IMR-90 (cell line): Measurements from ENCODE around the gene CMBL. TPM values are rescaled to one million over a fixed set of nuclear protein-coding genes. Genes with fewer than 3 reads are reported as not detected.

ENCODE experiments used
- ATAC-seq: fragments of 200-7000 bp; cut with Tn5 transposase; 2 replicates; pipeline ENCODE4 v1.9.1; 2020; ENCODE audit warnings: low read depth, mild to moderate bottlenecking, moderate library complexity
- BruUV-seq: library from RNA; stranded (reverse); fragments of 400-500 nt; replicated peaks from 2 replicates; lab custom pipeline; 2021; lab: Mats Ljungman, UMichigan
- CTCF ChIA-PET: fragments of 300-600 bp; formaldehyde crosslinking; extraction: SDS; loops from one replicate; lab custom pipeline; 2021; ENCODE audit warnings: antibody characterized with exemption; lab: Yijun Ruan, JAX
- POLR2A ChIA-PET: fragments of 300-600 bp; sonication (Branson Sonifier 250); formaldehyde crosslinking; loops from one replicate; lab custom pipeline; 2022; ENCODE audit warnings: antibody characterized with exemption; ENCODE audit not compliant: unreplicated experiment; lab: Charles Lee
- DNase-seq: peaks from one replicate; pipeline ENCODE4 v3.0.0; 2013
- H2AFZ ChIP-seq: replicated peaks from 2 replicates; pipeline ENCODE3; 2013; ENCODE audit warnings: low read length, mild to moderate bottlenecking; ENCODE audit not compliant: poor library complexity
- H2AK5ac ChIP-seq: 2 replicates; pipeline ENCODE4 v1.6.1; 2013; ENCODE audit warnings: low read depth, low read length, inconsistent platforms
- H2AK9ac ChIP-seq: replicated peaks from 2 replicates; pipeline ENCODE3; 2013; ENCODE audit warnings: mild to moderate bottlenecking, low read depth, low read length, moderate library complexity; ENCODE audit not compliant: poor library complexity
- H2BK120ac ChIP-seq: 2 replicates; pipeline ENCODE4 v1.6.1; 2013; ENCODE audit warnings: low read depth, low read length, inconsistent platforms
- H2BK15ac ChIP-seq: 3 replicates; pipeline ENCODE4 v1.6.1; 2013; ENCODE audit warnings: low read depth, low read length, inconsistent platforms
- H2BK20ac ChIP-seq: 2 replicates; pipeline ENCODE4 v1.6.1; 2013; ENCODE audit warnings: low read depth, mild to moderate bottlenecking, inconsistent platforms, low read length, moderate library complexity
- H2BK5ac ChIP-seq: 2 replicates; pipeline ENCODE4 v1.6.1; 2013; ENCODE audit warnings: mild to moderate bottlenecking, low read depth, low read length, inconsistent platforms; ENCODE audit not compliant: poor library complexity, severe bottlenecking
- H3K14ac ChIP-seq: replicated peaks from 2 replicates; pipeline ENCODE4 v1.6.1; 2013; ENCODE audit warnings: low read depth, low read length, inconsistent platforms
- H3K18ac ChIP-seq: 2 replicates; pipeline ENCODE4 v1.6.1; 2013; ENCODE audit warnings: low read depth, low read length, control low read depth
- H3K23ac ChIP-seq: 2 replicates; pipeline ENCODE4 v1.6.1; 2013; ENCODE audit warnings: low read depth, low read length, inconsistent platforms
- H3K27ac ChIP-seq: 2 replicates; pipeline ENCODE4 v1.5.1; 2013; ENCODE audit warnings: mild to moderate bottlenecking, control low read depth, low read length; ENCODE audit not compliant: insufficient read depth
- H3K27me3 ChIP-seq: 2 replicates; pipeline ENCODE4 v1.6.1; 2013; ENCODE audit warnings: low read length; ENCODE audit not compliant: control insufficient read depth, insufficient read depth
- H3K36me3 ChIP-seq: 2 replicates; pipeline ENCODE4 v1.6.1; 2013; ENCODE audit warnings: low read length, mixed read lengths; ENCODE audit not compliant: control insufficient read depth, insufficient read depth
- H3K4ac ChIP-seq: 2 replicates; pipeline ENCODE4 v1.6.1; 2013; ENCODE audit warnings: low read depth, low read length, inconsistent platforms
- H3K4me1 ChIP-seq: 2 replicates; pipeline ENCODE4 v1.6.1; 2013; ENCODE audit warnings: low read length, mixed read lengths; ENCODE audit not compliant: control insufficient read depth, insufficient read depth
- H3K4me2 ChIP-seq: 2 replicates; pipeline ENCODE4 v1.6.1; 2013; ENCODE audit warnings: low read depth, mild to moderate bottlenecking, control low read depth, low read length, moderate library complexity
- H3K4me3 ChIP-seq: 2 replicates; pipeline ENCODE4 v1.5.1; 2013; ENCODE audit warnings: low read depth, mild to moderate bottlenecking, control low read depth, low read length, moderate library complexity; ENCODE audit not compliant: insufficient read depth
- H3K56ac ChIP-seq: 2 replicates; pipeline ENCODE4 v1.6.1; 2013; ENCODE audit warnings: low read length, inconsistent platforms; ENCODE audit not compliant: insufficient read depth; ENCODE audit errors: extremely low read depth
- H3K79me1 ChIP-seq, 2 experiments: 2 replicates each; pipeline ENCODE4 v1.6.1; 2013; ENCODE audit warnings: low read length in 2 of 2, inconsistent platforms in 1 of 2, low read depth in 1 of 2
- H3K9ac ChIP-seq: 2 replicates; pipeline ENCODE4 v1.6.1; 2013; ENCODE audit warnings: low read depth, low read length, control low read depth
- H3K9me1 ChIP-seq: 2 replicates; pipeline ENCODE4 v1.6.1; 2013; ENCODE audit warnings: low read length, inconsistent platforms; ENCODE audit not compliant: insufficient read depth
- H3K9me3 ChIP-seq: 2 replicates; pipeline ENCODE4 v1.6.1; 2013; ENCODE audit warnings: low read length; ENCODE audit not compliant: control insufficient read depth, insufficient read depth
- H4K20me1 ChIP-seq: 2 replicates; pipeline ENCODE4 v1.6.1; 2013; ENCODE audit warnings: low read length, inconsistent platforms; ENCODE audit not compliant: insufficient read depth
- H4K5ac ChIP-seq: 2 replicates; pipeline ENCODE4 v1.6.1; 2013; ENCODE audit warnings: mild to moderate bottlenecking, low read depth, low read length, control low read depth
- H4K8ac ChIP-seq, 2 experiments: 2 replicates each; pipeline ENCODE4 v1.6.1; 2013; ENCODE audit warnings: low read depth in 2 of 2, low read length in 2 of 2, control low read depth in 1 of 2, inconsistent platforms in 1 of 2
- H4K91ac ChIP-seq: 2 replicates; pipeline ENCODE4 v1.6.1; 2013; ENCODE audit warnings: low read depth, low read length, inconsistent platforms; ENCODE audit not compliant: insufficient read depth
- BHLHE40 ChIP-seq: fragments of 150-350 bp; IDR thresholded peaks from 2 replicates; pipeline ENCODE4 v1.6.1; 2016; ENCODE audit warnings: mild to moderate bottlenecking, low read depth, low read length
- CEBPB ChIP-seq: IDR thresholded peaks from 2 replicates; pipeline ENCODE4 v1.6.1; 2012; ENCODE audit warnings: low read depth, low read length, improper control_type of control experiment
- ELK1 ChIP-seq: fragments of 150-350 bp; IDR thresholded peaks from 2 replicates; pipeline ENCODE4 v1.6.1; 2016; ENCODE audit warnings: low read depth, mild to moderate bottlenecking, low read length, moderate library complexity, borderline replicate concordance
- NFE2L2 ChIP-seq: fragments of 150-350 bp; IDR thresholded peaks from 2 replicates; pipeline ENCODE4 v1.6.1; 2016; ENCODE audit warnings: low read depth, mild to moderate bottlenecking, low read length
- RCOR1 ChIP-seq: IDR thresholded peaks from 2 replicates; pipeline ENCODE4 v1.6.1; 2012; ENCODE audit warnings: mild to moderate bottlenecking, low read length, improper control_type of control experiment; ENCODE audit not compliant: insufficient replicate concordance
- WGBS, 2 experiments: methylation state at CpG; one replicate each; pipeline versions ENCODE4 v1.1.5 to v1.1.7; 2013; ENCODE audit warnings: missing lambda C conversion rate in 2 of 2; ENCODE audit not compliant: insufficient read length in 1 of 2; ENCODE audit errors: extremely low coverage in 2 of 2; 5-methylcytosine and 5-hydroxymethylcytosine counted together
- dilution Hi-C: fragments of 300-500 bp; cut with HindIII; formaldehyde crosslinking; loops from one replicate; pipeline ENCODE4 v1.14.3; 2018; ENCODE audit warnings: low sequenced_read_pairs; ENCODE audit not compliant: unreplicated experiment
- in situ Hi-C: fragments of 300-500 bp; cut with MboI; formaldehyde crosslinking; loops from 3 replicates; pipeline ENCODE4 v1.14.3; 2019; ENCODE audit warnings: low sequenced_read_pairs, inconsistent platforms, mixed read lengths
- intact Hi-C: fragments of 100-400 bp; cut with micrococcal nuclease; formaldehyde crosslinking; loops from 2 replicates; pipeline ENCODE4 v1.10.0; 2022
- polyA plus RNA-seq, 3 experiments: library from polyadenylated mRNA; depleted of rRNA; stranded (reverse); fragments of >200 nt; gene quantifications; 2 replicates each; pipeline ENCODE4 v1.2.3, GENCODE V29; 2012; ENCODE audit warnings: low replicate concordance in 1 of 3
- total RNA-seq: library from RNA; depleted of rRNA; stranded (reverse); fragments of >200 nt; gene quantifications from 2 replicates; pipeline ENCODE4 v1.2.3, GENCODE V29; 2012

The CMBL gene
- total and polyA plus RNA-seq, 2 of the 4 experiments (the other 2 are of a cell fraction), result 5.0 to 26.3 TPM

GRCh38 chr5:10246761-10247160, 60.9 kb downstream of the CMBL start:
- Histone ChIP-seq H3K18ac (no peak overlapping the region), H3K4me1 (peaks cover 5% of the 10 kb centered on the region), H3K9ac (no peak overlapping the region), H3K27me3 (no peaks in the 10 kb centered on the region), H2BK5ac (no peak overlapping the region), H3K56ac (no peak overlapping the region), H2BK120ac (no peak overlapping the region), H3K9me3 (no peaks in the 10 kb centered on the region), H3K4me3 (no peak overlapping the region), H3K36me3 (peaks cover 1% of the 10 kb centered on the region; the same call in 1 of the 2 replicates), H4K8ac (no peak overlapping the region), H4K5ac (no peak overlapping the region), H2BK20ac (no peak overlapping the region), H3K27ac (no peak overlapping the region), H2AK5ac (no peak overlapping the region), H3K14ac (no peak overlapping the region), H3K4ac (no peak overlapping the region), H2BK15ac (no peak overlapping the region), H3K79me1 (peaks cover 9 to 57% of the 10 kb centered on the region in 2 experiments), H2AFZ (no peak overlapping the region), H4K91ac (no peak overlapping the region), H3K4me2 (no peak overlapping the region), H3K23ac (no peak overlapping the region), H4K20me1 (peaks cover 14% of the 10 kb centered on the region), H3K9me1 (peaks cover 4% of the 10 kb centered on the region; the same call in 1 of the 2 replicates), H2AK9ac (no peak overlapping the region)
- ChIA-PET CTCF (no interaction called here), POLR2A (no interaction called here)
- WGBS, 2 experiments, result 90% methylated on average over 2 of the region's 3 CpGs; no CpG with 5 or more reads in 1 of the 2 experiments
- TF ChIP-seq ELK1 (no peak), CEBPB (no peak), RCOR1 (no peak), NFE2L2 (no peak), BHLHE40 (no peak)
- ATAC-seq, result no peak
- in situ Hi-C loops, result no loop called here
- no peak for DNase-seq
- no TSS peak for BruUV-seq
- dilution Hi-C loops, result no loop called here
- intact Hi-C loops, result no loop called here
